Measurements from ENCODE around the gene ATP6V0B. TPM values are rescaled to one million over a fixed set of nuclear protein-coding genes. Genes with fewer than 3 reads are reported as not detected.

The ATP6V0B gene
- total and polyA plus RNA-seq, 8 donors = 59.8 to 208 (median 84.8) TPM

DNA sequence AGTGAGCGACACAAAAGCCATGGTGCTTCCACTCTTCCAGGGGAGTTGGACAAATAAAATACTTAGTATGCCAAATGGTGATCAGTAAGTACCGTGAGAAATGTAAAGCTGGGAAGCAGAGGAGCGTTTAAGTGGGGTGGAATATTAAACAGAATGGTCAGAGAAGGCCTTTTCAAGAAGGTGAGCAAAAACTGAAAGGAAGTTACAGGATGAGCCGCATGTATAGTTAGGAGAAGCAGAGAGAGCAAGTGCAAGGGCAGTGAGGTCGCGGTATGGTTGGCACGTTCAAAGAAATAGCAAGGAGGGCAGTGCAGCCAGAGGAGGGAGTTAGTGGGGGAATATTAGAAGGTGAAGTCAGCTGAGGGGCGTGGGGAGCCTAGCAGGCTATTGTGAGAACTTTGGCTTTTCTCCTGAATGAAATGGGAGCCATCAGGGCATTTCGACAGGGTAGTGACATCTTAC lies 748 bp upstream of the ATP6V0B start:
- H3K4me3 ChIP-seq = peak overlapping the region; percentile 69 to 92 (median 82)
- H3K27me3 ChIP-seq = no peaks in the 10 kb centered on the region
- peaks cover 0 to 4% (median 0%) of the 10 kb centered on the region in 3 donors for H3K36me3 ChIP-seq
- ATAC-seq (peak in 1 of 4 donors; percentile 0), FAIRE-seq (no peak), DNase-seq (no peak)
- no peaks in the 10 kb centered on the region for H3K9me3 ChIP-seq
- TF ChIP-seq, protein P1, sequence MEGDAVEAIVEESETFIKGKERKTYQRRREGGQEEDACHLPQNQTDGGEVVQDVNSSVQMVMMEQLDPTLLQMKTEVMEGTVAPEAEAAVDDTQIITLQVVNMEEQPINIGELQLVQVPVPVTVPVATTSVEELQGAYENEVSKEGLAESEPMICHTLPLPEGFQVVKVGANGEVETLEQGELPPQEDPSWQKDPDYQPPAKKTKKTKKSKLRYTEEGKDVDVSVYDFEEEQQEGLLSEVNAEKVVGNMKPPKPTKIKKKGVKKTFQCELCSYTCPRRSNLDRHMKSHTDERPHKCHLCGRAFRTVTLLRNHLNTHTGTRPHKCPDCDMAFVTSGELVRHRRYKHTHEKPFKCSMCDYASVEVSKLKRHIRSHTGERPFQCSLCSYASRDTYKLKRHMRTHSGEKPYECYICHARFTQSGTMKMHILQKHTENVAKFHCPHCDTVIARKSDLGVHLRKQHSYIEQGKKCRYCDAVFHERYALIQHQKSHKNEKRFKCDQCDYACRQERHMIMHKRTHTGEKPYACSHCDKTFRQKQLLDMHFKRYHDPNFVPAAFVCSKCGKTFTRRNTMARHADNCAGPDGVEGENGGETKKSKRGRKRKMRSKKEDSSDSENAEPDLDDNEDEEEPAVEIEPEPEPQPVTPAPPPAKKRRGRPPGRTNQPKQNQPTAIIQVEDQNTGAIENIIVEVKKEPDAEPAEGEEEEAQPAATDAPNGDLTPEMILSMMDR (IDR thresholded peaks at IDR 0.05) = no peak
- WGBS, 2 donors = 20 to 22% methylated on average over 9 of the region's 9 CpGs
- H3K4me1 ChIP-seq = peaks cover 6 to 33% (median 14%) of the 10 kb centered on the region in 3 donors
- intact Hi-C loops (cut with DNase I) = no loop called here
- H3K27ac ChIP-seq = peak overlapping the region; percentile 86 to 96 (median 92)

DNA sequence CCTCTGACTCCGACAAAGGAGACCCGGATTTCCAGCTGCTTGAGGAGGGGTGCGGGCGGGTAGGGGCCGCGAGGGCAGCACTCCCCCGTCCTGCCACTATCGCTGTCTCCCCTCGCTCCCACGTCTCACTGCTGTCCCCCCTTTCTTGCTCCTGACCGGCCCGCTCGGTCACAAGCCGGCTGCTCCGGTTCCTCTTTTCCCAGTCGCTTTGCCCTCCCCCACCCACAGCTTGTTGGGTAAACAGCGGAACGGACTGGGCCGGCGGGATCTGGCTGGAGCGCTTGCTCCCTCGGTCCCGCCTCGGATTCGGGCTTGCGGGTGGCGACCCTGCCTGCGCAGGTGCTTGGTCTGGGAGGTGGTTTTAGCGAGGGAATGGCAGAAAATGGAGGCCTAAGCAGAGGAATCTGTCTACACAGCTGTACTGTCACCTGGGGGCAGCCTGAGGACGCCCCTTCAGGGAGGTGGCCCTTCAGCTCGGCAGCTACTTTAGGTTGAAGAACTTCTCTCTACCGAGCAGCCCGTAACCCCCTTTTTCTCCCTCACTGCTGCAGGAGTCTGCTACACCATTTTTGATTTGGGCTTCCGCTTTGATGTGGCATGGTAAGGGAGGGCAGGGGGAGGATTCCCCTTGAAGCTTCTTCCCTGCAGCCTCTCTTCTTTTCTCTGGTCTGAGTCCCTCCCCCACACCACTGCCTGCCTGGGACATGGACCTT lies 645 bp downstream of the ATP6V0B start:
- TF ChIP-seq, protein P1 (IDR thresholded peaks at IDR 0.05) = no peak
- Histone ChIP-seq H3K36me3 (peaks cover 0 to 4% (median 0%) of the 10 kb centered on the region in 3 donors), H3K4me1 (peaks cover 6 to 36% (median 14%) of the 10 kb centered on the region in 3 donors), H3K9me3 (no peaks in the 10 kb centered on the region), H3K27ac (peak overlapping the region; percentile 86 to 96 (median 92)), H3K27me3 (no peaks in the 10 kb centered on the region), H3K4me3 (peak overlapping the region; percentile 69 to 92 (median 82))
- FAIRE-seq = no peak
- WGBS, 2 donors = 1% methylated on average over 34 of the region's 34 CpGs
- intact Hi-C loops (cut with DNase I) = no loop called here
- ATAC-seq = peak; percentile 39 to 53 (median 50)
- DNase-seq = peak; percentile 70 to 87 (median 76)

DNA sequence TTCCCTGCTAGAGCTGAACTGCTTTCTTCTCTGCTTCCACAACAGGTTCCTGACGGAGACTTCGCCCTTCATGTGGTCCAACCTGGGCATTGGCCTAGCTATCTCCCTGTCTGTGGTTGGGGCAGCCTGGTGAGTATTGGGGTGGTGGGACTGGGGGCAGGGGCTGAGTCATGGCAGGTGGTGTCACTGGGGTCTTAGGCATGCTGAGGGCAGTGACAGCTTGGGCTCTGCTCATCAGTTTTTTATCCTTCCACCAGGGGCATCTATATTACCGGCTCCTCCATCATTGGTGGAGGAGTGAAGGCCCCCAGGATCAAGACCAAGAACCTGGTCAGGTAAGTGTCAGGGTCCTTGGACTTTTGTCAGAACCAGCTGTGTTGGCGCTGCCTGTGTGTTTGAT lies 1.3 kb downstream of the ATP6V0B start:
- Histone ChIP-seq H3K36me3 (peaks cover 0 to 4% (median 0%) of the 10 kb centered on the region in 3 donors), H3K4me3 (peak overlapping the region; percentile 69 to 92 (median 82)), H3K9me3 (no peaks in the 10 kb centered on the region), H3K27ac (peak overlapping the region in 2 of 4 donors; percentile 86 to 96), H3K27me3 (no peaks in the 10 kb centered on the region), H3K4me1 (peaks cover 0 to 31% (median 14%) of the 10 kb centered on the region in 3 donors)
- DNase-seq (no peak), FAIRE-seq (no peak), ATAC-seq (no peak)
- intact Hi-C loops (cut with DNase I) = no loop called here
- TF ChIP-seq, protein P1 (IDR thresholded peaks at IDR 0.05) = no peak
- WGBS, 2 donors = 30 to 39% methylated on average over 4 of the region's 4 CpGs

DNA sequence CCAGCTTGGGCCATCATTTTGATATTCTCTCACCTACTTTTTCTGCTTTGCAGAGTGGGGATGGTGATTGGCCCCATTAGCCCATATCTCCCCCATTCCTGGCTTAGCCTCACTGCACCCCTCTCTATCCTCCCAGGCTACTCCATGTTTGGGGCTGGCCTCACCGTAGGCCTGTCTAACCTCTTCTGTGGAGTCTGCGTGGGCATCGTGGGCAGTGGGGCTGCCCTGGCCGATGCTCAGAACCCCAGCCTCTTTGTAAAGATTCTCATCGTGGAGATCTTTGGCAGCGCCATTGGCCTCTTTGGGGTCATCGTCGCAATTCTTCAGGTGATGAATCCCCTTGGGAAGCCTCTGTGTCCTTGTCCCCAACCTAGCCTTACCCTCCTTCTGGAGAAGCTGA lies 2.1 kb downstream of the ATP6V0B start:
- peak overlapping the region in 2 of 4 donors; percentile 5 to 72 for H3K4me3 ChIP-seq
- no peak for FAIRE-seq
- intact Hi-C loops (cut with DNase I) = no loop called here
- H3K9me3 ChIP-seq = no peaks in the 10 kb centered on the region
- 64 to 74% methylated on average over 8 of the region's 8 CpGs for WGBS, 2 donors
- TF ChIP-seq, protein P1 (IDR thresholded peaks at IDR 0.05) = no peak
- H3K27ac ChIP-seq = no peak overlapping the region
- DNase-seq = peak in 1 of 6 donors; percentile 17
- peaks cover 0 to 4% (median 0%) of the 10 kb centered on the region in 3 donors for H3K36me3 ChIP-seq
- peaks cover 0 to 31% (median 14%) of the 10 kb centered on the region in 3 donors for H3K4me1 ChIP-seq
- no peaks in the 10 kb centered on the region for H3K27me3 ChIP-seq
- ATAC-seq = no peak
